Endothelial cell (in vitro differentiated cells): ENCODE measurements around the gene CEP152. TPM values are rescaled to one million over a fixed set of nuclear protein-coding genes. Genes with fewer than 3 reads are reported as not detected.
A peak's percentile ranks its signal among the peaks of the same experiment; 100 is the strongest.

Source experiments
- DNase-seq: peaks from one replicate; pipeline ENCODE4 v3.0.0; 2021; ENCODE audit warnings: low spot score
- H3K27ac Mint-ChIP-seq: one replicate; pipeline ENCODE4 v1.8.0; 2021; ENCODE audit warnings: mixed read lengths, inconsistent platforms; ENCODE audit not compliant: unreplicated experiment
- H3K27me3 Mint-ChIP-seq: one replicate; pipeline ENCODE4 v1.8.0; 2021; ENCODE audit warnings: mild to moderate bottlenecking, moderate library complexity, mixed read lengths, inconsistent platforms; ENCODE audit not compliant: unreplicated experiment
- H3K36me3 Mint-ChIP-seq: one replicate; pipeline ENCODE4 v1.8.0; 2021; ENCODE audit warnings: mild to moderate bottlenecking, low read depth, mixed read lengths, inconsistent platforms; ENCODE audit not compliant: unreplicated experiment
- H3K4me1 Mint-ChIP-seq: one replicate; pipeline ENCODE4 v1.8.0; 2021; ENCODE audit warnings: mild to moderate bottlenecking, mixed read lengths, inconsistent platforms; ENCODE audit not compliant: unreplicated experiment
- H3K4me3 Mint-ChIP-seq: one replicate; pipeline ENCODE4 v1.8.0; 2021; ENCODE audit warnings: mild to moderate bottlenecking, mixed read lengths, inconsistent platforms; ENCODE audit not compliant: unreplicated experiment
- H3K9me3 Mint-ChIP-seq: one replicate; pipeline ENCODE4 v1.8.0; 2021; ENCODE audit warnings: mixed read lengths, inconsistent platforms; ENCODE audit not compliant: unreplicated experiment
- total RNA-seq: library from RNA; stranded (reverse); fragmentation: NEBNext Ultra II Directional; extraction: Animal tissue kit (Norgen Biotek cat#: 25700); gene quantifications from one replicate; pipeline ENCODE4 v1.2.1, GENCODE V29; 2021; ENCODE audit not compliant: unreplicated experiment
- TF ChIP-seq, protein P1 (sequence below): fragments of 200-600 bp; sonication (generic); IDR thresholded peaks from one replicate; pipeline ENCODE4 v1.5.0; 2021; ENCODE audit warnings: antibody characterized with exemption; ENCODE audit not compliant: unreplicated experiment

CEP152 gene
- total RNA-seq, 1 donor from 2014 or later: 4.7 TPM

GRCh38 chr15:48718646-48719045 lies 92.2 kb downstream of the CEP152 start:
- Mint-ChIP-seq H3K9me3 (no peaks in the 10 kb centered on the region), H3K36me3 (peaks cover 10% of the 10 kb centered on the region), H3K4me1 (peaks cover 15% of the 10 kb centered on the region), H3K27me3 (no peaks in the 10 kb centered on the region), H3K27ac (no peak overlapping the region), H3K4me3 (no peak overlapping the region)
- DNase-seq: no peak
- TF ChIP-seq, protein P1, sequence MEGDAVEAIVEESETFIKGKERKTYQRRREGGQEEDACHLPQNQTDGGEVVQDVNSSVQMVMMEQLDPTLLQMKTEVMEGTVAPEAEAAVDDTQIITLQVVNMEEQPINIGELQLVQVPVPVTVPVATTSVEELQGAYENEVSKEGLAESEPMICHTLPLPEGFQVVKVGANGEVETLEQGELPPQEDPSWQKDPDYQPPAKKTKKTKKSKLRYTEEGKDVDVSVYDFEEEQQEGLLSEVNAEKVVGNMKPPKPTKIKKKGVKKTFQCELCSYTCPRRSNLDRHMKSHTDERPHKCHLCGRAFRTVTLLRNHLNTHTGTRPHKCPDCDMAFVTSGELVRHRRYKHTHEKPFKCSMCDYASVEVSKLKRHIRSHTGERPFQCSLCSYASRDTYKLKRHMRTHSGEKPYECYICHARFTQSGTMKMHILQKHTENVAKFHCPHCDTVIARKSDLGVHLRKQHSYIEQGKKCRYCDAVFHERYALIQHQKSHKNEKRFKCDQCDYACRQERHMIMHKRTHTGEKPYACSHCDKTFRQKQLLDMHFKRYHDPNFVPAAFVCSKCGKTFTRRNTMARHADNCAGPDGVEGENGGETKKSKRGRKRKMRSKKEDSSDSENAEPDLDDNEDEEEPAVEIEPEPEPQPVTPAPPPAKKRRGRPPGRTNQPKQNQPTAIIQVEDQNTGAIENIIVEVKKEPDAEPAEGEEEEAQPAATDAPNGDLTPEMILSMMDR: no peak

DNA sequence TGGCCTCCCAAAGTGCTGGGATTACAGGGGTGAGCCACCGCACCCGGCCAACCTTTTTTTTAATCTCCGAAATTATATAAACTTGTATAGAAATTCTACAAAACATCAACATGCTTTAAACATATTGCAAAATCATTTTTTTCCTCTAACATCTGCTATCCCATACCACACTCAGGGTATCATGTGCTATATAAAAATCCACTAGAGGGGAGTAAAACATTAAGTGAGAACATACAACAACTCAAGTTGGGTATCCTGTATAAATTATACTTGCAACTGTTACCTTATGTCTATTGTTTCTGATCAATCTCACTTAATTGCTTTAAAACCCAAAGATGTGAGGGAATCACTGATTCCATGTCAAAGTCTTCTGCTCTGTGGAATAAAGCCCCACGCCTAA lies 93.4 kb downstream of the CEP152 start:
- TF ChIP-seq, protein P1: no peak
- H3K27ac Mint-ChIP-seq: no peak overlapping the region

GRCh38 chr15:48712546-48712945 lies 98.3 kb downstream of the CEP152 start:
- TF ChIP-seq, protein P1: no peak
- Mint-ChIP-seq H3K27ac (peak overlapping the region; percentile 96), H3K9me3 (no peaks in the 10 kb centered on the region), H3K4me3 (no peak overlapping the region), H3K4me1 (peaks cover 14% of the 10 kb centered on the region), H3K27me3 (peaks cover 4% of the 10 kb centered on the region), H3K36me3 (peaks cover 10% of the 10 kb centered on the region)
- no peak for DNase-seq

More for the DNA sequence above, 93.4 kb downstream of the CEP152 start:
- Mint-ChIP-seq H3K36me3 (peaks cover 10% of the 10 kb centered on the region), H3K4me1 (peaks cover 13% of the 10 kb centered on the region), H3K27me3 (no peaks in the 10 kb centered on the region), H3K9me3 (no peaks in the 10 kb centered on the region), H3K4me3 (no peak overlapping the region)
- DNase-seq: no peak

- no peak overlapping the region for H3K4me3 Mint-ChIP-seq
- TF ChIP-seq, protein P1: no peak
- H3K27ac Mint-ChIP-seq: no peak overlapping the region
- peaks cover 4% of the 10 kb centered on the region for H3K27me3 Mint-ChIP-seq
- peaks cover 14% of the 10 kb centered on the region for H3K4me1 Mint-ChIP-seq
- peaks cover 6% of the 10 kb centered on the region for H3K36me3 Mint-ChIP-seq
- no peaks in the 10 kb centered on the region for H3K9me3 Mint-ChIP-seq
- DNase-seq: no peak
Measured at GRCh38 chr15:48710952-48711495, 99.8 kb downstream of the CEP152 start.

- H3K4me3 Mint-ChIP-seq: no peak overlapping the region
- peaks cover 14% of the 10 kb centered on the region for H3K4me1 Mint-ChIP-seq
- H3K36me3 Mint-ChIP-seq: no peaks in the 10 kb centered on the region
- no peak overlapping the region for H3K27ac Mint-ChIP-seq
- no peak for DNase-seq
- TF ChIP-seq, protein P1: no peak
- peaks cover 11% of the 10 kb centered on the region for H3K9me3 Mint-ChIP-seq
- H3K27me3 Mint-ChIP-seq: peaks cover 4% of the 10 kb centered on the region
Measured at GRCh38 chr15:48708641-48709040, 102.2 kb downstream of the CEP152 start.
